Measurements from ENCODE around the gene KIAA0513. TPM values are rescaled to one million over a fixed set of nuclear protein-coding genes. Genes with fewer than 3 reads are reported as not detected.

The KIAA0513 gene
- total RNA-seq, 1 experiment from 2014 or later = 2.9 TPM

GRCh38 chr16:85104821-85105391 is 77.3 kb downstream of the KIAA0513 start:
- DNase-seq (ENCODE audit: low spot score) = no peak
- CTCF ChIA-PET = no interaction called here
- H3K9me3 ChIP-seq (ENCODE audit: low read depth, low read length, poor library complexity, severe bottlenecking) = no peaks in the 10 kb centered on the region
- H3K4me3 ChIP-seq (ENCODE audit: low read depth, low read length, poor library complexity, severe bottlenecking) = no peak overlapping the region
- H3K4me1 ChIP-seq (ENCODE audit: insufficient read depth, low read length, poor library complexity, severe bottlenecking) = no peaks in the 10 kb centered on the region
- POLR2A ChIA-PET (ENCODE audit: low non-redundant PET) = no interaction called here
- BruUV-seq (replicated peaks) = no TSS peak
- H3K27me3 ChIP-seq (replicated peaks; ENCODE audit: insufficient read depth, low read depth, low read length, poor library complexity) = no peaks in the 10 kb centered on the region
- TF ChIP-seq CTCF (conservative IDR thresholded peaks at IDR 0.05; ENCODE audit: low read depth, low read length) = no peak
- TF ChIP-seq EZH2 (IDR thresholded peaks at IDR 0.05; ENCODE audit: borderline replicate concordance, low read depth, low read length, poor library complexity, severe bottlenecking) = no peak
- intact Hi-C loops (cut with micrococcal nuclease; ENCODE audit: unreplicated experiment) = no loop called here
- no peaks in the 10 kb centered on the region for H3K36me3 ChIP-seq (ENCODE audit: insufficient read depth, low read length, poor library complexity, severe bottlenecking)
- no peak overlapping the region for H3K27ac ChIP-seq (ENCODE audit: low read depth, low read length, poor library complexity, severe bottlenecking)

- CTCF ChIA-PET = no interaction called here
- no peak for DNase-seq (ENCODE audit: low spot score)
- Histone ChIP-seq H3K4me1 (ENCODE audit: insufficient read depth, low read length, poor library complexity, severe bottlenecking) (no peaks in the 10 kb centered on the region), H3K27ac (ENCODE audit: low read depth, low read length, poor library complexity, severe bottlenecking) (no peak overlapping the region), H3K9me3 (ENCODE audit: low read depth, low read length, poor library complexity, severe bottlenecking) (no peaks in the 10 kb centered on the region), H3K4me3 (ENCODE audit: low read depth, low read length, poor library complexity, severe bottlenecking) (no peak overlapping the region), H3K36me3 (ENCODE audit: insufficient read depth, low read length, poor library complexity, severe bottlenecking) (no peaks in the 10 kb centered on the region), H3K27me3 (replicated peaks; ENCODE audit: insufficient read depth, low read depth, low read length, poor library complexity) (no peaks in the 10 kb centered on the region)
- no peak for TF ChIP-seq CTCF (conservative IDR thresholded peaks at IDR 0.05; ENCODE audit: low read depth, low read length)
- TF ChIP-seq EZH2 (IDR thresholded peaks at IDR 0.05; ENCODE audit: borderline replicate concordance, low read depth, low read length, poor library complexity, severe bottlenecking) = no peak
- POLR2A ChIA-PET (ENCODE audit: low non-redundant PET) = no interaction called here
- intact Hi-C loops (cut with micrococcal nuclease; ENCODE audit: unreplicated experiment) = no loop called here
- BruUV-seq (replicated peaks) = no TSS peak
Observed at GRCh38 chr16:85105475-85105874, 77.9 kb downstream of the KIAA0513 start.

GRCh38 chr16:85107083-85107482 is 79.5 kb downstream of the KIAA0513 start:
- intact Hi-C loops (cut with micrococcal nuclease; ENCODE audit: unreplicated experiment) = no loop called here
- H3K4me1 ChIP-seq (ENCODE audit: insufficient read depth, low read length, poor library complexity, severe bottlenecking) = no peaks in the 10 kb centered on the region
- no peaks in the 10 kb centered on the region for H3K27me3 ChIP-seq (replicated peaks; ENCODE audit: insufficient read depth, low read depth, low read length, poor library complexity)
- H3K4me3 ChIP-seq (ENCODE audit: low read depth, low read length, poor library complexity, severe bottlenecking) = no peak overlapping the region
- DNase-seq (ENCODE audit: low spot score) = no peak
- TF ChIP-seq CTCF (conservative IDR thresholded peaks at IDR 0.05; ENCODE audit: low read depth, low read length) (no peak), EZH2 (IDR thresholded peaks at IDR 0.05; ENCODE audit: borderline replicate concordance, low read depth, low read length, poor library complexity, severe bottlenecking) (no peak)
- no TSS peak for BruUV-seq (replicated peaks)
- no peaks in the 10 kb centered on the region for H3K9me3 ChIP-seq (ENCODE audit: low read depth, low read length, poor library complexity, severe bottlenecking)
- ChIA-PET CTCF (no interaction called here), POLR2A (ENCODE audit: low non-redundant PET) (no interaction called here)
- H3K27ac ChIP-seq (ENCODE audit: low read depth, low read length, poor library complexity, severe bottlenecking) = no peak overlapping the region
- no peaks in the 10 kb centered on the region for H3K36me3 ChIP-seq (ENCODE audit: insufficient read depth, low read length, poor library complexity, severe bottlenecking)
